ENCODE results near the gene PPP2R5D.

The PPP2R5D gene

GRCh38 chr6:43005844-43006243 lies 21.5 kb downstream of the PPP2R5D start:
- TF ChIP-seq ZFX (IDR thresholded peaks at IDR 0.05) (no peak), CTCF (conservative IDR thresholded peaks at IDR 0.05) (no peak)
- no peak overlapping the region for H3K27ac ChIP-seq

- TF ChIP-seq ZFX (IDR thresholded peaks at IDR 0.05): no peak
- TF ChIP-seq CTCF (conservative IDR thresholded peaks at IDR 0.05): no peak
- H3K27ac ChIP-seq: no peak overlapping the region
Measured at GRCh38 chr6:43006251-43006650, 21.9 kb downstream of the PPP2R5D start.

- TF ChIP-seq ZFX (IDR thresholded peaks at IDR 0.05) (no peak), CTCF (conservative IDR thresholded peaks at IDR 0.05) (no peak)
- H3K27ac ChIP-seq: no peak overlapping the region
Measured at GRCh38 chr6:43007126-43007525, 22.8 kb downstream of the PPP2R5D start.

GRCh38 chr6:43009124-43009523 lies 24.8 kb downstream of the PPP2R5D start:
- TF ChIP-seq ZFX (IDR thresholded peaks at IDR 0.05) (no peak), CTCF (conservative IDR thresholded peaks at IDR 0.05) (no peak; the same call in 1 of the 2 replicates)
- H3K27ac ChIP-seq: no peak overlapping the region

GRCh38 chr6:43011207-43011606 lies 26.8 kb downstream of the PPP2R5D start:
- TF ChIP-seq ZFX (IDR thresholded peaks at IDR 0.05) (no peak), CTCF (conservative IDR thresholded peaks at IDR 0.05) (no peak)
- H3K27ac ChIP-seq: no peak overlapping the region

- no peak overlapping the region for H3K27ac ChIP-seq
- no peak for TF ChIP-seq CTCF (conservative IDR thresholded peaks at IDR 0.05)
- TF ChIP-seq ZFX (IDR thresholded peaks at IDR 0.05): no peak
Measured at GRCh38 chr6:43012364-43012763, 28.0 kb downstream of the PPP2R5D start.

- TF ChIP-seq ZFX (IDR thresholded peaks at IDR 0.05) (0 out of 2 replicates have a peak, but pooled peaks have one; percentile 30), CTCF (conservative IDR thresholded peaks at IDR 0.05) (no peak)
- peak overlapping the region; percentile 83 for H3K27ac ChIP-seq
Measured at GRCh38 chr6:43013097-43013842, 28.9 kb downstream of the PPP2R5D start.
